GDM1 (cell line): ENCODE results near the gene NRARP.
"Not testable (repeated sequence)": the region's sequence is repeated elsewhere in the genome, so short reads cannot be mapped to it uniquely, and the experiment has no call there.

Source experiments
- DNase-seq: peaks from one replicate; lab custom pipeline; 2025; lab: John Stamatoyannopoulos, UW

Gene NRARP, protein sequence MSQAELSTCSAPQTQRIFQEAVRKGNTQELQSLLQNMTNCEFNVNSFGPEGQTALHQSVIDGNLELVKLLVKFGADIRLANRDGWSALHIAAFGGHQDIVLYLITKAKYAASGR

DNA sequence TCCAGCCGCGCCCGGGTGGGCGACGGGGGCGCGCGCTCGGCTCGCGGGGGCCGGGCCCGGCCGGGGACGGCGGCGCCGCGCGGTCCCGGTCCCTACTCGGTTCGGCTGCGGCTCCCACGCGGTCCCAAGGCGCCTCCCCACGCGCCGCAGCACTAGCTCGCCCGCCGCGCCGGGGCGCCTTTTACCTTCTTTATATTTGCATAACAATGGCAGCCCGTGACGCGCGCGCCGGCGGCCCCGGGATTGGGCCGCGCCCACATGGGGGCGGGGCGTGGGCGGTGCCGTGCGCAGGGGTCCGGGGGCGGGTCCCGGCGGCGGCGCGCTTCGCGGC, at the start of gene NRARP:
TSS of gene NRARP (minus strand) at position 154 of the 331 bp plus-strand sequence. CDS start 343 bp downstream, outside the sequence.
- DNase-seq = peak; percentile 79

DNA sequence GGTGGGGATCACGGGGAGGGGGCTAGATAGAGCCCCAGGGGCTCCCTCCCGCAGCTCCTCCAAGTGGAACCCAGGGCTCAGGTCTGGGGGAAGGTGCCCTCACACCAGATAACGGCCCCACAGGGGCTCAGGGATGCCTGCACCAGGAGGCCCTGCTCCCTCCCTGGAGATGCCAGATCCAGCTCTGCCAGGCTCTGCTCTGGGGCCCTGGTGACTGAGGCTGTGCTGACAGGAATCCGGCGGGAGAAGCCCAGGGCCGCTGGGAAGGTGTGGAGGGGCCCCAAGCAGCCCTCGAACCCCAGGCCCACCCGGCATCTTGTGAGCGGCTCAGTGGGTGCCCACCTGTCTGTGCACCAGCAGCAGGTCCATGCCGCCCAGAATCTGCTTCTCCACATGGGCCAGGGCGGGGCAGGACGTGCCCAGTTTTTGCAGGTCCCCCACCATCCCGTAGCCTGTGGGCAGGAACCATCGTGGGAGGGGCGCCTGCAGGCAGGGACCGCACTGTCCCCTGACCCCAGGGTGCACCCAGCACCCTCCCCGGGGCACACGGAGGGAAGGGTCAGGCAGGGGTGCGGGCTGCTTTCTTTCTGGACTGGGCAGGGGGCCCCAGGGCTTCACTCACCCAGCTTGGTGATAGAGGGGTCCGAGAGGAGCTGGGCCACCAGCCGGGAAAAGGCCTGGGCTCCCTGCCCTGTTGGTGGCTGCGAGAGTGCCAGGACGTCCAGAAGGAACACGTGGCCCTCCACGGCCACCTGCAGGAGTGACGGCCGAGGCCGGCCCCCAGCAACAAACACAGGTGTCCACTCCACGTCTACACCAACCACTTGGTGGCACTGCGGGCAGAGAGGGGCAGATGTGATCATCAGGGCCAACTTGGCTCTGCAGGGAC, 48.9 kb upstream of the NRARP start:
- no peak for DNase-seq

DNA sequence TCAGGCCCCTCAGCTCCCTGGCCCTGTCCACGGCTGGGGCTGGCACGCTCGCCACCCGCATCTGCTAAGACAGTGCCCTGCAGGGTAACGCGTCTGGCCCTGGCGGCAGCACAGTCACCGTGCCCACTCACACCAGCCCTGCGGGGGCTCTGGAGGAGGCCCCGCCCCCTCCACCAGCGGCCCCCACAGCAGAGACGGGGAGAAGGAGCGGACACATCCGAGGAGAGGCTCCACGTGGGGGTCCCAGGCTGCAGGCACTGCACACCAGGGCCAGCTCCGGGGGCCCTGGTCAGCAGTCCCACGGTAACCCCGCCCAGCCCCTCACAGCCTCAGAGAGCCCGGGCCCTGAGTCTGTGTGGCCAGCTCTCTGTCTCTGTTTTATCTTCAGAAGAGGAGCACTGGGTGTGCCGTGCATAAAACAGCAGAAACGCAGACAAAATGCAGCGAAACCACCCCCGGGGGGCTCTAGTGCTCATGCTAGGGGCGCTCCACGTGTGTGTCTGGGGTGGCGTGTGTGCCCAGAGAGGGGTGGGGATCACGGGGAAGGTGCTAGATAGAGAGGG, 47.5 kb upstream of the NRARP start:
- DNase-seq = no peak

DNA sequence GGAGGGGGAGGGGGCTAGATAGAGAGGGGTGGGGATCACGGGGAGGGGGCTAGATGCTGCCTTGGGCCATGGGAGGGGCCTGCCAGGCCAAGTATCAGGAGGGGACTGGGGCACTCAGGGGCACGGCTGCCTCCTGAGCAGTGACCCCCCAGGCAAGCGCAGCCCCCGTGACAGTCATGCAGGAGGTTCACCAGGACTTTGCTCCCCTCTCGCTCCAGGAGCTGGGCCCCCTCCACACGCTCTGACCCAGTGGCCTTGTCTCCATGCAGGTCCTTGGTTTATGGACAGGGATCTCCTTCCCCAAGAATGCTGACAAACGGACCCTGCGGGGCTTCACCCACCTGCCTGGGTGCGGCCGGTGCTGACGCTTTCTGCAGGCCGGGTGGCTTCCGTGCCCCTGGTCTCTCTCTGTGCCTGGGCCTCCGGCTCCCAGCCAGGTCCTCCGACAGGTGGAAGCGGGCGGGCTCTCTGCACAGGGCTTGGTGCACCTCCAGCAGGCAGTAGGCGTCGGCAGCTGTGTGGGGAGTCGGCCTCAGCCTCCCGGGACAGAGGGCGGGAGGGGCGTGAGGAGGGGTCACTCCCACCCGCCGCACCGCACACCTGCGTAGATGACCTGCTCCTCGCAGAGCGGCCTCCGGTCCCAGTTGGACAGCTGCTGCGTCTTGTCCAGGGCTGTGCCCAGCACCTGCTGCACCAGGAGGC, 46.8 kb upstream of the NRARP start:
- no peak for DNase-seq

DNA sequence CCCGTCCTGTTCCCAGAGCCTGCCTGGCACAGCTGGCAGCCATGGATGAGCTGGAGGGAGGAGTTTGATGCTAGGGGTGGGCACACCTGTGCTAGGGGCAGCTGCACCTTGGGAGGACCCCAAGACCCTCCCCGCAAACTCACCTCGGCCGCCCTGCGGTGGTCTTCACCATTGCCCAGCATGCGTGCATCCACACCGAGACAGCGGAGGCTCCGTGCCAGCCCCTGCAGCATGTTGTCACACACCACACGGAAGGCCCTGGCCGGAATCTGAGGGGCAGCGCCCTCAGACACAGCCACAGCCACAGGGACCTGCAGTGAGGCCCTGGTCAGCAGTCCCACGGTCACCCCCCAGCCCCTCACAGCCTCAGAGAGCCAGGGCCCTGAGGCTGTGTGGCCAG, 45.9 kb upstream of the NRARP start:
- no peak for DNase-seq

DNA sequence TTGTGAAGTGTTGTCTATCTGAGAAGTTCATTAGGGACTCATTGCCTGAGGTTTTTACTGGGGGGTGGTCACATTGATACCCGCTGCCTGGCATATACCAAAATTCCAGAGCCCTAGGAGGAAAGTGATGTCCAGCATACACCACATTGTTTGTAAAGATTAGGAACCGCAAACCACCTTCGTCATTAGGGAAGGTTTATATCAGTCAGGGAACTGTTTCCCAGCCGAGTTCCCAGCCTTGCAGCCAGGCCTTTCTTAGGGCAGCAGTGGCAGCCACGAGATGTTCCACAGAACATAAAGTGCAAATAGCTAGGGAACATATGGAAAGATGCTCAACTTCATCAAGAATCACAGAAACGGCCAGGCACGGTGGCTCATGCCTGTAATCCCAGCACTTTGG, 40.4 kb upstream of the NRARP start:
- DNase-seq = no peak

DNA sequence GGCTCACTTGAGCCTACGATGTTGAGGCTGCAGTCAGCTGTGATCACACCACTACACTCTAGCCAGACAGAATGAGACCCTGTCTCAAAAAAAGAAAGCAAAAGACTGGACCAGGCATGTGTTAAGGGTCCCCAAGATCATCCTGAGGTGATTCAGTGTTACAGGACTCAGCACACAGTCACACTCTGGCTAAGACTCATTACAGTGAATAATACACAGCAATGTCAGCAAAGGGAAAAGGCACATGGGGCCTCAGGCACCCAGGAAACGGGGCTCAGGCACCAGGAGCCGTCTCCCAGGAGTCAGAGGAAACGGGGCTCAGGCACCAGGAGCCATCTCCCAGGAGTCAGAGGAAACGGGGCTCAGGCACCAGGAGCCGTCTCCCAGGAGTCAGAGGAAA, 39.2 kb upstream of the NRARP start:
- DNase-seq = no peak

DNA sequence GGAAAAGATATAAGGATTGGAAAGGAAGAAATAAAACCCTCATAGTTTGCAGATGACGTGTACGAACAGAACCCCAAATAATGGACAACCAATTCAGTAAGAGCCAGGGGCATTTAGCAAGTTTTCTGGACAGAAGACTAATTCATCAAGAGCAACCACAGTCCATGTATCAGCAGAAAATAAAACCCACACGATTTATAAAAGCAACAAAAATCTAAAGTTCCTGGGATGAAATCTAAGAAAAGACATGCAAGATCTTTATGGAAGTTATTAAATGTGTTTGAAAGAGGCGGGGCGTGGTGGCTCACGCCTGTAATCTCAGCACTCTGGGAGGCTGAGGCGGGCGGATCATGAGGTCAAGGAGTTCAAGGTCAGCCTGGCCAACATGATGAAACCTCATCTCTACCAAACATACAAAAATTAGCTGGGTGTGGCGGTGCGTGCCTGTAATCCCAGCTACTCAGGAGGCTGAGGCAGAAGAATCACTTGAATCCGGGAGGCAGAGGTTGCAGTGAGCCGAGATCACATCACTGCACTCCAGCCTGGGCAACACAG, 37.9 kb upstream of the NRARP start:
- not testable (repeated sequence) for DNase-seq

DNA sequence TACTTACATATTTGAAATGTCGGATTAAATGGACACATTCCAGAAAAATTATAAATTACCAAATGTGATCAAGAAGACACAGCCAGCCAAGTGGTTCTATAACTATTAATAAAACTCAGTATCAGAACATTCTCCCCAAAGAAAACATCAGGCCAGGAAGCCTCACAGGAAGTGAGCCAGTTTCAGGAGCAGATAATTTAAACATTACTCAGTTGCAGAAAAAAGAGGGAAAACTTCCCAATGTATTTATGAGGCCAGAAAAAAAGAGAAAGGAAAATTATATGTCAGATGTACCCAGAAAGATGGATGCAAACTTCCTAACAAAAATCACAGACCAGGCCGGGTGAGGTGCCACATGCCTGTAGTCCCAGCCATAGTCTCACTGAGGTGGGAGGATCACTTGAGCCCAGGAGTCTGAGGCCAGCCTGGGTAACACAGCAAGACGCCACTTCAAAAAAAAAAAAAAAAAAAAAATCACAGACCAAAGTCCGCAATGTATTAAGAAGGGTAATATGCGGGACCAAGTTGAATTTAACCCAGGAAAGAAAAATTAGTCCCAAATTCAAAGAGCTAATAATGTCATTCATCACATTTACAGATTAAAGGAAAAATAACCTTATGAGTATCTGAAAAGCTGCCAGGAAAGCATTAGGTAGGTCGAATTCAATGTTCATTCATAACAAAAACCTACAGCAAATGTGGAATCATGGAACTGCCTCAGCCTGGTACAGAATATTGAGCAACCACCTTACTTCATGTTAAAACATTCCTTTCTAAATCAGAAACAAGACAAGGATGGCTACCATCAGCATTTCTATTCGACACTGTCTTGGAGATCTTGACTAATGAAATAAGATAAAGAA, 37.2 kb upstream of the NRARP start:
- DNase-seq = no peak

DNA sequence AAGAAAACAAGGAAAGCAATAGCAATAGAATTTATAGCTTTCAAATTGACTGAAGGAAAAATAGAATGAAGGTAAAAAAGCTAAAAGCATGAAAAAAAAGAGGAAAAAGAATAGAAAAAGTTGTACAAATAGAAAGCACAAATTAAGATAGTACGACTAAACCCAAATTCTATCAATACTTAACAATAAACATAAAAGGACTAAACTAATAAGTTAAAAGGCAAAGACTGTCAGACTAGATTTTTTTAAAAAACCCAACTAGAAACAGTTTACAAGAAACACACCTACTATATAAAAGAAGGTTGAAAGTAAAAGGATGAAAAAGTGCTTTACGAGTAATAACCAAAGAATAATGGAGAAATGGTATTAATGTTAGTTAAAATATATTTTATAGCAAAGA, 34.7 kb upstream of the NRARP start:
- no peak for DNase-seq

DNA sequence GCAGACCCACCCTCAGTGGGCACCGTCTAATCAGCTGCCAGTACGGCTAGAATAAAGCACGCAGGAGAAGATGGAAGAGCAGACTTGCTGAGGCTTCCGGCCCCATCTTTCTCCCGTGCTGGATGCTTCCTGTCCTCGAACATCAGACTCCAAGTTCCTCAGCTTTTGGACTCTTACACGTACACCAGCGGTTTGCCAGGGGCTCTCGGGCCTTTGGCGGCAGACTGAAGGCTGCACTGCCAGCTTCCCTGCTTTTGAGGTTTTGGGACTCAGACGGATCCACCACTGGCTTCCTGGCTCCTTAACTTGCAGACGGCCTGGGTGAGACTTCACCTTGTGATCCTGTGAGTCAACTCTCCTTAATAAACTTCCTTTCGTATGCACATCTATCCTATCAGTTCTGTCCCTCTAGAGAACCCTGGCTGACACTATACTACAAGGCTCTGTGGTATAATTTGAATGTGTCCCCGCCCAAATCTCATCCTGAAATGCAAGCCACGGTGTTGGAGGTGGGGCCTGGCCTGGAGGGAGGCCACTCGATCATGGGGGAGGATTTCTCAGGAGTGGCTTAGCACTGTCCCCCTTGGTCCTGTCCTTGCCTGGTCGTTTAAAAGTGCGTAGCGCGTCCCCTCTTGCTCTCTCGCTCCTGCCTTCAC, 31.1 kb upstream of the NRARP start:
- no peak for DNase-seq

DNA sequence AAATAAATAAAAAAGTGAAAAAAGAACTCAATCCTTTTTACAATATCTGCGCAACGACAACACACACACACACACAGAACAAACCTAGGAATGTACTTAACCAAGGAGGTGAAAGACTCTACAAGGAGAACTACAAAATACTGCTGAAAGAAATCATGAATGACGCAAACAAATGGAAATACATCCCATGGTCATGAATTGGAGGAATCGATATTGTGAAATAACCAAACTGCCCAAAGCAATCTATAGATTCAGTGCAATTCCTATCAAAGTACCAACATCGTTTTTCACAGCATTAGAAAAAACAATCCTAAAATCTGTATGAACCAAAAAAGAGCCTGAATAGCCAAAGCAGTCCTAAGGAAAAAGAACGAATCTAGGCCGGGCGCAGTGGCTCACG, 29.9 kb upstream of the NRARP start:
- DNase-seq = no peak

DNA sequence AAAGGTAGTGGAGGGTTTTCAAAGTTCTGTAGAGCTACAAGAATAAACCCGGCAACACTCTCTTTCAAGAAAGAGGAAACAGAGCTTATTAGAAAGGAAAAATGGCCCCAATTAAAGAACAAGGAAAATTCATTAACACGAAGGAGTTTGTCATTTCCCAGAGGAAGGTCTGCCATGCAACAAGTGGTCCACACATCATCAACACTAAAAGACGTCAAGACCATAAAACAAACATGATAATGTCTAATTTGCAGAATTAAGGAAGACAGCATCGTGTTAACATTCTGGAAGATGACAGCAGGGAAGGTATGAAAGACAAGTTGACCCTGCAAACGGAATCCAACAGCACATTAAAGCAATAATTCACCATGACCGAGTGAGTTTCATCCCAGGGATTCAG, 28.6 kb upstream of the NRARP start:
- DNase-seq = no peak

DNA sequence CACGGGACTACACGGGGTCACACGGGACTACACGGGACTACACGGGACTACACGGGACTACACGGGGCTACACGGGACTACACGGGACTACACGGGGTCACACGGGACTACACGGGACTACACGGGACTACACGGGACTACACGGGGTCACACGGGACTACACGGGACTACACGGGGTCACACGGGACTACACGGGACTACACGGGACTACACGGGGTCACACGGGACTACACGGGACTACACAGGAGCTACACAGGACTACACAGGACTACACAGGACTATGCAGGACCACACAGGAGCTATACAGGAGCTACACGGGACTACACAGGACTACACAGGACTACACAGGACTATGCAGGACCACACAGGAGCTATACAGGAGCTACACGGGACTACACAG, 27.5 kb upstream of the NRARP start:
- not testable (repeated sequence) for DNase-seq

DNA sequence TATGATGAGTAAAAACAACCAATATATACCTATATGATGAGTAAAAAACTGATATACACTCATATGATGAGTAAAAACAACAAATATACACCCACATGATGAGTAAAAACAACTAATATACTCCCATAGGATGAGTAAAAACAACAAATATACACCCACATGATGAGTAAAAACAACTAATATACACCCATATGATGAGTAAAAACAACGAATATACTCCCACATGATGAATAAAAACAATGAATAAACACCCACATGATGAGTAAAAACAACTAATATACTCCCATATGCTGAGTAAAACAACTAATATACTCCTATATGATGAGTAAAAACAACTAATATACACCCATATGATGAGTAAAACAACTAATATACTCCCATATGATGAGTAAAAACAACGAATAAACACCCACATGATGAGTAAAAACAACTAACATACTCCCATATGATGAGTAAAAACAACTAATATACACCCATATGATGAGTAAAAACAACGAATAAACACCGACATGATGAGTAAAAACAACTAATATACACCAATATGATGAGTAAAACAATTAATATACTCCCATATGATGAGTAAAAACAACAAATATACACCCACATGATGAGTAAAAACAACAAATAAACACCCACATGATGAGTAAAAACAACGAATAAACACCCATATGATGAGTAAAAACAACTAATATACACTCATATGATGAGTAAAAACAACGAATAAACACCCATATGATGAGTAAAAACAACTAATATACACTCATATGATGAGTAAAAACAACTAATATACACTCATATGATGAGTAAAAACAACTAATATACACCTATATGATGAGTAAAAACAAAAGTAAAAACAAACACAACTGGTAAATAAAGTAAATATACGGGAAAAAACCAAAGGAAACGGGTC, 25.8 kb upstream of the NRARP start:
- DNase-seq = not testable (repeated sequence)

DNA sequence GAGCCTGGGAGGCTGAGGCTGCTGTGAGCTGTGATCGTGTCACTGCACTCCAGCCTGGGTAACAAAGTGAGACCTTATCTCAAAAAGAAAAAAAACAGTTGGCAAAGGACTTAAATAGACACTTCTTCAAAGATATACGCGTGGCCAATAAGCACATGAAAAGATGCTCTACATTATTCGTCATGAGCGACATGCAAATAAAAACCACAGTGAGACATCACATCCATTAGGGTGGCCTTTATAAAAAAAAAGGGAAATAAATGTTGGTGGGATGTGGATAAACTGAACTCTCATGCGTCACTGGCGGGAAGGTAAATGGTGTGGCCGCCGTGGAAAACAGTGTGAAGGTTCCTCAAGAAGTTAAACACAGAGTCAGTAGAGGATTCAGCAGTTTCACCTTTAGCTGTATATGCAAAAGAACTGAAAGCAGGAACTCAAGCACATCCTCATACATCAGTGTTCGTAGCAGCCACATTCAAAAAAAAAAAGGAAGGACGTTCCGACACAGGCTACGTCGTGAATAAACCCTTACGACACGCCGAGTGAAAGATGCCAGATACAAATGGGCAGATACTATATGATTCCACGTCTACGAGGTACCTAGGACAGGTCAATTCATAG, 24.5 kb upstream of the NRARP start:
- no peak for DNase-seq

DNA sequence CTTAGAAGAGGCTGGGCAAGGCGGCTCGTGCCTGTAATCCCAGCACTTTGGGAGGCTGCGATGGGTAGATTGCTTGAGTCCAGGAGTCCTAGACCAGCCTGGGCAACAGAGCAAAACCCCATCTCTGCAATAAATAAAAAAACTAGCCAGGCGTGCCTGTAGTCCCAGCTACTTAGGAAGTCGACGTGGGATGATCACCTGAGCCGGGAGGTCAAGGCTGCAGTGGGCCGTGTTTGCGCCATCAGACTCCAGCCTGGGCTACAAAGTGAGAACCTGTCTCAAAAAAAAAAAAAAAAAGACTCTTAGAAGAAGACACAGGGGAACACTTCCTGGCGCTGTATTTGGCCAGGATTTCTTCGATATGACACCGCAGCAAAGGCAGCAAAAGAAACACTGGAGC, 23.7 kb upstream of the NRARP start:
- no peak for DNase-seq

DNA sequence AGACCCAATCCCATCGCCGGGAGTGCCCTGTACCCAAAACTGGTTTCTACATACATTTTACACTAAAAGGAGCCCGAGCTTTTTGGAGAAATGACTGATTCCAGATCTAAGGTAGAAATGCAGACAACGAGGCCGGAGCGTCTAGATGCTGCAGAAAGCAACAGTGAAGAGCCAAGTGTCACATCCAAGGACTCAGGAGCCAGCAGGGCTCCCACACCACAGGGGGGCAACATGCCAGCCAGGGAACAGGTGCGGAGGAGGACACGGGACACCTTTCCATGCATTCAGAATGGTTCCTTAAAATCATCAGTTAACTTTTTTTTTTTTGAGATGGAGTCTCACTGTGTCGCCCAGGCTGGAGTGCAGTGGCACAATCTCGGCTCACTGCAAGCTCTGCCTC, 23.1 kb upstream of the NRARP start:
- no peak for DNase-seq

DNA sequence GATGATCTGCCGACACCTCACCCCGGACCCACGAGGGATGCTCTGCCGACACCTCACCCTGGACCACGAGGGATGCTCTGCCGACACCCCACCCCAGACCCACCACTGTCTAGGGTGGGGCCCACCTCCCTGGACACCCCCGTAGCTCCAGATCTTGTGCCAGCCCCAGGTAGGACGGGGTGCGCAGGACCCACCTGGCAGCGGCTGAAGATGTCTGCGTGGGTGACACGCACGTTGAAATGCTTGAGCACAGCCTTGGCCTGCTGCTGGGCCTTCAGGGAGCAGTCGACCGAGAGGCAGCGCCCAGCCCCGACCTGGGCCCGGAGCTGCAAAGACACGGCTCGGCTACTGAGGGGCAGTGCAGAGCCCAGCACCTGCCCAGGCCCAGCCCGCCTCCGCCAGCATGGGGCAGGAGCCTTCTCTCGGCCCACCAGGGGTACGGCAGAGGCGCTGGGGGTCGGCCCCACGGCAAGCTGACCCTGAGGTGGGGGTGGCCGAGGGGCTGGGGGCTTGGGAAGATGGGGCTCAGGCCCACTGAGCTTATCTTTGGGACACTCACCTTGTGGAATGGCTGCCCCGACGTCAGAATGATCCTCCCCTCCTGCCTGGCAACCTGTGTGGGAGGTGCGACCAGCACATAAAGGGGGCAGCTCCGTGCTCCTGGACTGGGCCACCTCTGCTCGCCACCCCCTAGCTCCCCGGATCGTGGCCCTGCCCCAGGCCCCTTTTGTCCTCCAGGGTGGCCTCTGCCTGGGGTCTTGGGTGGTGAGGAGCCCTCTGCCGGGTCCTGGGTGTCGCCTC, 21.7 kb upstream of the NRARP start:
- no peak for DNase-seq
